ENCODE measurements around the gene INHBB.
"Not testable (repeated sequence)": the region's sequence is repeated elsewhere in the genome, so short reads cannot be mapped to it uniquely, and the experiment has no call there.

Gene INHBB

GRCh38 chr2:120316528-120317179 is 29.3 kb upstream of the INHBB start:
- DNase-seq, result no peak

GRCh38 chr2:120317180-120317533 is 28.8 kb upstream of the INHBB start:
- DNase-seq, result no peak

DNA sequence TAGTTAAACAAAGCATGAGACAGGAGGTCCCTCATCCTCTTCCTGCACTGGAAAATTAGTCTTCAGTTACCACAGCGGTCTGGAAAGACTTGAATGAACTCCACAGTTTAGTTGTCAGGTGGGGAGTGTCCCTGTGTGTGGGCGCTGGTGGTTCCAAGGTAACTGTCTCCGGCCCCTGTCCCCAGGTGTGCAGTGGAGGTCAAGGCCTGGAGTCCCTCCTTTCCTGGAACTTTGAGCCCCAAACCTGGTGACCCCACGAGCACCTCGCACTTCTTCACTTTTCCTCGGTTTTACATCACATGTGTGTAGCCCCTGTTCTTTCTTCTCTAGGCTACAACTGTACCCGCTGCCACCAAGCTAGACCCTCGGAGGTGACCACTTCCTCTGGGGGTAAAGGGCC is 28.0 kb upstream of the INHBB start:
- DNase-seq, result no peak

GRCh38 chr2:120318626-120319025 is 27.3 kb upstream of the INHBB start:
- DNase-seq, result peak; percentile 84

- DNase-seq, result no peak
Measured at GRCh38 chr2:120319123-120319522, 26.8 kb upstream of the INHBB start.

- no peak for DNase-seq
Measured at GRCh38 chr2:120319686-120320317, 26.1 kb upstream of the INHBB start.

GRCh38 chr2:120320318-120320851 is 25.6 kb upstream of the INHBB start:
- DNase-seq, result no peak

GRCh38 chr2:120320887-120321556 is 24.9 kb upstream of the INHBB start:
- not testable (repeated sequence) for DNase-seq

GRCh38 chr2:120321721-120322284 is 24.1 kb upstream of the INHBB start:
- DNase-seq, result no peak

GRCh38 chr2:120322329-120322728 is 23.6 kb upstream of the INHBB start:
- no peak for DNase-seq

DNA sequence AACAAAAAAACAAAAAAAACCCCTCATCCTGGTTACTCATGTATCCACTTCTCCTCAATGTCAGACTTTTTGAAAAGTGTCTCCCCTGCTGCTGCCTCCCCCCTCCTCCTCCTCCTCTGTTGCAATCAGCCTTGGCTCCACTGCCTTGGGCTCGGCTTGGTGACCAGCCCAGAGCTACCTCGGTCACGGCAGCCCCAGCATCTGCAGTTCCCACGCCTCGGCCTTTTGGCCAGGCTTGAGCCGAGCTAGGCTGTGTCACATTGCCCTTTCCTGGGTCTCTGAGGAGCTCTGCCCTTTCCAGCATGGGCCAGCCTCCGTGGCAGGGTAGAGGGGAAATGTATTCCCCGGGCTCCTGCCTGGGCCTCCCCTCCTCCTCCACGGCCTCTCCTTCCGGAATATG is 22.7 kb upstream of the INHBB start:
- DNase-seq, result no peak

GRCh38 chr2:120323807-120324399 is 22.0 kb upstream of the INHBB start:
- no peak for DNase-seq

- DNase-seq, result no peak
Measured at GRCh38 chr2:120324933-120325332, 21.0 kb upstream of the INHBB start.

DNA sequence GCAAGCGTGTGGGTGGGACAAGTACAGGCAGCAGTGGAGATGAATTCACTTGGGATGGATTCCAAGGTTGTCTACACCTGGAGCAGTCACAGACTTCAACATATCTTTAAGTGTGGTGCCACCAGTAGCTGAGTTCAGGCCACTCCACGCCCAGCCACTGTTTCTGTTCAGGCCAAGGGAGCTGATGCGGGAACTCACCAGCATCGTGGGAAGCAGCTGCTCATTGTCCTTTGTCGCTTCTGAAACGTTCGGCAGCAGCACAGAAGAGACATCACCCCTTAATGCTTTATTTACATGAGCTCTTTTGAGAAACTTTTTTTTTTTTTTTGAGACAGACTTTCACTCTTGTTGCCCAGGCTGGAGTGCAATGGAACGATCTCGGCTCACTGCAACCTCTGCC is 19.9 kb upstream of the INHBB start:
- no peak for DNase-seq

- no peak for DNase-seq
Measured at GRCh38 chr2:120330946-120331822, 14.8 kb upstream of the INHBB start.

DNA sequence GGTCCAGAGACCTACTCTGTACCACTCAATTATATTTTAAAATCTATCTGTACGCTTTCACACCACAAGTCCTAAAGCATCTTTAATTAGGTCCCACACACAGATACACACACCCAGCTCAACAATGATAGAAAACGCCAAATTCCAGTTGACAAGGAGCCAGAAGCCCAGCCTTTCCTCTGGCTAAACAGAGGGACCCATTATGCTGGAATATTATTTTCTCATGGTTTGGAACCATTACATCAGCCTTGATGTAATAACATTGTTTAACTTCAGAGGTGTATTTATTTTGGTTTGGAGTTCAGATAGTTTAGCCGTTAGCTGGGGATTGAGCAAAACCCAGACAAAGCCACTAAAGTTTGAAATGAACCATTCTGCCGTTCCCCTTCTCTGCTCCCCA is 14.0 kb upstream of the INHBB start:
- DNase-seq, result no peak

- DNase-seq, result no peak
Measured at GRCh38 chr2:120332384-120332783, 13.6 kb upstream of the INHBB start.

DNA sequence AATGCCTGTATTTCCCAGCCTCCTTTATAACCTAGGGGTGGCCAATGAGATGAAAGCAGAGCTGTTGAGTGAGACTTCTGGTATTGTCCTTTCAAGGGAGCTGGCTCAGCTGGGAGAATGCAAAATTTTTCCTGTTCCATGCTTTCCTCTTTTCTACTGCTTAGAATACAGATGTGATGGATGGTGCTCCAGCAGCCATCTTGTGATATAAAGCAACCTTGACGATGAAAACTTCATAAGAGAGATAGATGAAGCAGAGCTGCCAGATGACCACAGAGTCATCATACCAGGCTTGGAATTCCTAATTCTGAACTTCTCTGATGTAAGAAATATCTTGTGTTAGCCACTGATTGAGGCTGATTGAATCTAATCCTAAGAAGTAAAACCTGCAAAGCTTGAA is 11.9 kb upstream of the INHBB start:
- no peak for DNase-seq

- DNase-seq, result no peak
Measured at GRCh38 chr2:120336749-120337148, 9.2 kb upstream of the INHBB start.

- no peak for DNase-seq
Measured at GRCh38 chr2:120338015-120338414, 7.9 kb upstream of the INHBB start.

- no peak for DNase-seq
Measured at GRCh38 chr2:120341977-120342376, 4.0 kb upstream of the INHBB start.

- no peak for DNase-seq
Measured at GRCh38 chr2:120342446-120342845, 3.5 kb upstream of the INHBB start.

DNA sequence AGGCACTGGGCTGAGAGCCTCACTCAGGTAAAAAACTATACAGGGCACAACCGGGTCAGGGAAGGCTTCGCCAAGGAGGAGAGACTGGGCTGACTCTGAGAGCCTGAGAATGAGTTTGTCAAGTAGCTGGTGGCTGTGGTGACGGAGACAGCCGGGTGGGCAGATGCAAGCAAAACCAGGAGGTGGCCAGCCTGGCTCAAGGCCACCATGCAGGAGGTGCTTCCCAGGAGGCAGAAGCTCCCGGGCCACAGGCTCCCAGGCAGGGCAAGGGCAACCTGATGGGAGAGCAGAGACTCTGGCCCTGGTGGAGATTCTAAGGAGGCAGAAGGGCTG is 2.9 kb upstream of the INHBB start:
- DNase-seq, result no peak

Data from femur (tissue), 1 donor.